Measurements from ENCODE around the gene EEFSEC. TPM values are rescaled to one million over a fixed set of nuclear protein-coding genes. Genes with fewer than 3 reads are reported as not detected.

The EEFSEC gene
- total and polyA plus RNA-seq, 2 experiments from 2014 or later = 4.9 to 18.7 TPM

GRCh38 chr3:128306481-128306880 lies 153.2 kb downstream of the EEFSEC start:
- Histone ChIP-seq H3K9ac (no peak overlapping the region), H3F3A (ENCODE audit: insufficient read depth) (no peaks in the 10 kb centered on the region), H3K4me1 (ENCODE audit: insufficient read depth) (no peaks in the 10 kb centered on the region), H3K9me2 (ENCODE audit: insufficient read depth) (no peaks in the 10 kb centered on the region), H3K4me2 (ENCODE audit: unreplicated experiment) (no peak overlapping the region), H3K27ac (no peak overlapping the region), H3K36me3 (ENCODE audit: low read depth) (no peaks in the 10 kb centered on the region), H3K27me3 (replicated peaks; ENCODE audit: insufficient read depth) (no peaks in the 10 kb centered on the region), H4K20me1 (ENCODE audit: insufficient read depth) (no peaks in the 10 kb centered on the region), H3K79me2 (ENCODE audit: insufficient read depth) (no peaks in the 10 kb centered on the region), H3K4me3 (no peak overlapping the region), H3K9me3 (ENCODE audit: low read depth) (no peaks in the 10 kb centered on the region), H2AFZ (no peak overlapping the region)
- in situ Hi-C loops (cut with MboI) = no loop called here
- DNase-seq = no peak
- 97 to 99% methylated on average over 2 of the region's 2 CpGs for whole genome bisulfite sequencing, 2 experiments (ENCODE audit: low coverage in 1 of 2, low lambda C conversion rate in 2 of 2, missing lambda C conversion rate in 2 of 2)
- no peak for TF ChIP-seq EZH2 (IDR thresholded peaks at IDR 0.05; ENCODE audit: insufficient read depth, poor library complexity, severe bottlenecking)
- no peak for TF ChIP-seq EZH2phosphoT487 (IDR thresholded peaks at IDR 0.05; ENCODE audit: insufficient read depth, low read depth)

- Histone ChIP-seq H4K20me1 (ENCODE audit: insufficient read depth) (no peaks in the 10 kb centered on the region), H3K27ac (no peak overlapping the region), H3K4me1 (ENCODE audit: insufficient read depth) (no peaks in the 10 kb centered on the region), H3K9me2 (ENCODE audit: insufficient read depth) (no peaks in the 10 kb centered on the region), H3K4me3 (no peak overlapping the region), H3F3A (ENCODE audit: insufficient read depth) (no peaks in the 10 kb centered on the region), H2AFZ (no peak overlapping the region), H3K9ac (no peak overlapping the region), H3K36me3 (ENCODE audit: low read depth) (no peaks in the 10 kb centered on the region), H3K4me2 (ENCODE audit: unreplicated experiment) (no peak overlapping the region), H3K9me3 (ENCODE audit: low read depth) (no peaks in the 10 kb centered on the region), H3K27me3 (replicated peaks; ENCODE audit: insufficient read depth) (no peaks in the 10 kb centered on the region), H3K79me2 (ENCODE audit: insufficient read depth) (no peaks in the 10 kb centered on the region)
- in situ Hi-C loops (cut with MboI) = no loop called here
- no peak for DNase-seq
- WGBS, 2 experiments (ENCODE audit: low coverage in 1 of 2, low lambda C conversion rate in 2 of 2, missing lambda C conversion rate in 2 of 2) = 95 to 98% methylated on average over 3 of the region's 3 CpGs
- no peak for TF ChIP-seq EZH2phosphoT487 (IDR thresholded peaks at IDR 0.05; ENCODE audit: insufficient read depth, low read depth)
- TF ChIP-seq EZH2 (IDR thresholded peaks at IDR 0.05; ENCODE audit: insufficient read depth, poor library complexity, severe bottlenecking) = no peak
These were observed 153.8 kb downstream of the EEFSEC start for GRCh38 chr3:128307029-128307633.

GRCh38 chr3:128307781-128308469 lies 154.6 kb downstream of the EEFSEC start:
- Histone ChIP-seq H2AFZ (no peak overlapping the region), H3K9me3 (ENCODE audit: low read depth) (no peaks in the 10 kb centered on the region), H3K9me2 (ENCODE audit: insufficient read depth) (no peaks in the 10 kb centered on the region), H3K79me2 (ENCODE audit: insufficient read depth) (no peaks in the 10 kb centered on the region), H3K4me3 (no peak overlapping the region), H3K4me2 (ENCODE audit: unreplicated experiment) (no peak overlapping the region), H3K27ac (no peak overlapping the region), H3F3A (ENCODE audit: insufficient read depth) (no peaks in the 10 kb centered on the region), H4K20me1 (ENCODE audit: insufficient read depth) (no peaks in the 10 kb centered on the region), H3K27me3 (replicated peaks; ENCODE audit: insufficient read depth) (no peaks in the 10 kb centered on the region), H3K36me3 (ENCODE audit: low read depth) (no peaks in the 10 kb centered on the region), H3K9ac (no peak overlapping the region), H3K4me1 (ENCODE audit: insufficient read depth) (no peaks in the 10 kb centered on the region)
- no peak for DNase-seq
- in situ Hi-C loops (cut with MboI) = no loop called here
- TF ChIP-seq EZH2phosphoT487 (IDR thresholded peaks at IDR 0.05; ENCODE audit: insufficient read depth, low read depth) (no peak), EZH2 (IDR thresholded peaks at IDR 0.05; ENCODE audit: insufficient read depth, poor library complexity, severe bottlenecking) (no peak)
- WGBS, 2 experiments (ENCODE audit: low coverage in 1 of 2, low lambda C conversion rate in 2 of 2, missing lambda C conversion rate in 2 of 2) = 89 to 91% methylated on average over 6 of the region's 6 CpGs

GRCh38 chr3:128309026-128309425 lies 155.7 kb downstream of the EEFSEC start:
- TF ChIP-seq EZH2 (IDR thresholded peaks at IDR 0.05; ENCODE audit: insufficient read depth, poor library complexity, severe bottlenecking) = no peak
- no peak for TF ChIP-seq EZH2phosphoT487 (IDR thresholded peaks at IDR 0.05; ENCODE audit: insufficient read depth, low read depth)
- H3K9ac ChIP-seq = no peak overlapping the region
- H3K36me3 ChIP-seq (ENCODE audit: low read depth) = no peaks in the 10 kb centered on the region
- no peak overlapping the region for H3K27ac ChIP-seq
- no peaks in the 10 kb centered on the region for H3K4me1 ChIP-seq (ENCODE audit: insufficient read depth)
- no peak overlapping the region for H2AFZ ChIP-seq
- WGBS, 2 experiments (ENCODE audit: low coverage in 1 of 2, low lambda C conversion rate in 2 of 2, missing lambda C conversion rate in 2 of 2) = 97 to 98% methylated on average over 8 of the region's 8 CpGs
- no peak overlapping the region for H3K4me3 ChIP-seq
- no peaks in the 10 kb centered on the region for H3K27me3 ChIP-seq (replicated peaks; ENCODE audit: insufficient read depth)
- H3K9me3 ChIP-seq (ENCODE audit: low read depth) = no peaks in the 10 kb centered on the region
- H3K9me2 ChIP-seq (ENCODE audit: insufficient read depth) = no peaks in the 10 kb centered on the region
- DNase-seq = no peak
- H3K79me2 ChIP-seq (ENCODE audit: insufficient read depth) = no peaks in the 10 kb centered on the region
- H3K4me2 ChIP-seq (ENCODE audit: unreplicated experiment) = no peak overlapping the region
- no peaks in the 10 kb centered on the region for H3F3A ChIP-seq (ENCODE audit: insufficient read depth)
- no peaks in the 10 kb centered on the region for H4K20me1 ChIP-seq (ENCODE audit: insufficient read depth)
- in situ Hi-C loops (cut with MboI) = no loop called here

All from GM23248 (cell line).